B cell (primary cell): Measurements from ENCODE around the gene SLC24A3. TPM values are rescaled to one million over a fixed set of nuclear protein-coding genes. Genes with fewer than 3 reads are reported as not detected.

ENCODE experiments used
- ATAC-seq: fragments of 200-7000 bp; cut with Tn5 transposase; one replicate; pipeline ENCODE4 v1.10.0; 2021; ENCODE audit warnings: low read depth, mild to moderate bottlenecking, moderate number of reproducible peaks, moderate library complexity
- CTCF ChIA-PET: fragments of 350-600 bp; sonication (Branson Sonifier 250); formaldehyde crosslinking; loops from one replicate; lab custom pipeline; 2021; ENCODE audit warnings: antibody characterized with exemption, inconsistent platforms; lab: Charles Lee
- POLR2A ChIA-PET: fragments of 350-600 bp; sonication (Branson Sonifier 250); formaldehyde crosslinking; loops from one replicate; lab custom pipeline; 2021; ENCODE audit warnings: antibody characterized with exemption; lab: Charles Lee
- DNase-seq: peaks from one replicate; pipeline ENCODE4 v3.0.0; 2013
- H2AFZ ChIP-seq: 2 replicates; pipeline ENCODE4 v1.6.1; 2012; ENCODE audit warnings: mild to moderate bottlenecking, low read depth, low read length; ENCODE audit not compliant: insufficient read depth, poor library complexity, severe bottlenecking
- H3K27ac ChIP-seq, 2 donors: 1 replicate in 1 of 2; 2 replicates in 1 of 2; pipeline ENCODE4 v1.5.1; 2012 to 2013; ENCODE audit warnings: low read length in 2 of 2, mild to moderate bottlenecking in 2 of 2, moderate library complexity in 1 of 2
- H3K27me3 ChIP-seq, 4 experiments: fragments of 200-600 bp in 1 of 4; sonication (generic) in 1 of 4; replicated peaks in 1 of 4; 1 replicate in 2 of 4; 2 replicates in 2 of 4; pipeline versions ENCODE4 v1.6.1 to v1.7.0; 2013 to 2016; ENCODE audit warnings: low read length in 3 of 4, mild to moderate bottlenecking in 2 of 4, mixed read lengths in 1 of 4, moderate library complexity in 1 of 4; ENCODE audit not compliant: insufficient read depth in 4 of 4, control insufficient read depth in 3 of 4; ENCODE audit errors: control extremely low read depth in 1 of 4
- H3K36me3 ChIP-seq, 2 experiments: replicated peaks in 1 of 2; 1 replicate in 1 of 2; 2 replicates in 1 of 2; pipeline versions ENCODE4 v1.6.1 to v1.7.1; 2013; ENCODE audit warnings: low read length in 1 of 2; ENCODE audit not compliant: insufficient read depth in 2 of 2, control insufficient read depth in 1 of 2; ENCODE audit errors: control extremely low read depth in 1 of 2, extremely low read depth in 1 of 2
- H3K4me1 ChIP-seq, 2 donors: fragments of 200-600 bp in 1 of 2; sonication (generic) in 1 of 2; 1 replicate in 1 of 2; 2 replicates in 1 of 2; pipeline versions ENCODE4 v1.5.1 to v1.6.1; 2013 to 2017; ENCODE audit warnings: low read length in 2 of 2; ENCODE audit not compliant: control insufficient read depth in 2 of 2, insufficient read depth in 2 of 2
- H3K4me2 ChIP-seq: replicated peaks from 2 replicates; pipeline ENCODE3; 2012; ENCODE audit warnings: mild to moderate bottlenecking, low read depth, low read length; ENCODE audit not compliant: poor library complexity, severe bottlenecking
- H3K4me3 ChIP-seq, 5 experiments: fragments of 200-600 bp in 1 of 5; sonication (generic) in 1 of 5; 1 replicate in 3 of 5; 2 replicates in 2 of 5; pipeline versions ENCODE4 v1.5.1 to v1.7.0; 2011 to 2016; ENCODE audit warnings: low read length in 4 of 5, mild to moderate bottlenecking in 4 of 5, low read depth in 2 of 5, control low read depth in 1 of 5, moderate library complexity in 1 of 5; ENCODE audit not compliant: insufficient read depth in 1 of 5; ENCODE audit errors: control extremely low read depth in 1 of 5, extremely low read depth in 1 of 5
- H3K79me2 ChIP-seq: fragments of 200-600 bp; sonication (generic); one replicate; pipeline ENCODE4 v1.6.0; 2016; ENCODE audit warnings: low read length; ENCODE audit not compliant: control insufficient read depth, insufficient read depth
- H3K9ac ChIP-seq: fragments of 200-600 bp; sonication (generic); 2 replicates; pipeline ENCODE4 v1.6.1; 2017; ENCODE audit warnings: mild to moderate bottlenecking, low read length, moderate library complexity
- H3K9me3 ChIP-seq, 3 donors: one replicate each; pipeline versions ENCODE4 v1.6.1 to v1.7.1; 2013; ENCODE audit warnings: low read length in 2 of 3; ENCODE audit not compliant: control insufficient read depth in 2 of 3, insufficient read depth in 1 of 3; ENCODE audit errors: control extremely low read depth in 1 of 3
- H4K20me1 ChIP-seq: 2 replicates; pipeline ENCODE4 v1.6.0; 2012; ENCODE audit warnings: mild to moderate bottlenecking, low read length; ENCODE audit not compliant: insufficient read depth, control insufficient read depth, poor library complexity, severe bottlenecking
- H3K27ac Mint-ChIP-seq: one replicate; pipeline ENCODE4 v1.8.0; 2021; ENCODE audit warnings: mixed read lengths
- H3K27me3 Mint-ChIP-seq: one replicate; pipeline ENCODE4 v1.8.0; 2021; ENCODE audit warnings: mixed read lengths
- H3K4me1 Mint-ChIP-seq: one replicate; pipeline ENCODE4 v1.8.0; 2021; ENCODE audit warnings: mixed read lengths
- H3K4me3 Mint-ChIP-seq: one replicate; pipeline ENCODE4 v1.8.0; 2021; ENCODE audit warnings: mixed read lengths
- H3K9me3 Mint-ChIP-seq: one replicate; pipeline ENCODE4 v1.8.0; 2022; ENCODE audit warnings: mixed read lengths; ENCODE audit not compliant: insufficient read depth
- EZH2 ChIP-seq: IDR thresholded peaks from 2 replicates; pipeline ENCODE4 v1.6.1; 2012; ENCODE audit warnings: borderline replicate concordance, low read depth, mild to moderate bottlenecking, moderate library complexity, low read length; ENCODE audit not compliant: insufficient read depth, poor library complexity, severe bottlenecking
- WGBS: methylation state at CpG from one replicate; pipeline ENCODE4 v1.1.5; 2013; ENCODE audit warnings: missing lambda C conversion rate; ENCODE audit not compliant: insufficient coverage; 5-methylcytosine and 5-hydroxymethylcytosine counted together
- intact Hi-C: fragments of 100-400 bp; cut with micrococcal nuclease; formaldehyde crosslinking; loops from one replicate; pipeline ENCODE4 v1.10.0; 2022
- polyA plus RNA-seq: library from polyadenylated mRNA; depleted of rRNA; stranded (reverse); fragments of >200 nt; gene quantifications from 2 replicates; pipeline ENCODE4 v1.2.3, GENCODE V29; 2012
- total RNA-seq, 2 donors: library from RNA; stranded (reverse); fragments of 120-200 nt in 1 of 2; gene quantifications; 1 replicate in 1 of 2; 2 replicates in 1 of 2; pipeline versions ENCODE4 v1.2.3 to v1.2.4, GENCODE V29; 2013 to 2022
- TF ChIP-seq, protein P1 (sequence below): fragments of 200-600 bp; IDR thresholded peaks from one replicate; pipeline ENCODE4 v1.8.0; 2022; ENCODE audit warnings: antibody characterized with exemption, mild to moderate bottlenecking

SLC24A3 gene
- total and polyA plus RNA-seq, 2 donors (not counting 1 experiment from before 2014, with no cell fraction given): not detected

DNA sequence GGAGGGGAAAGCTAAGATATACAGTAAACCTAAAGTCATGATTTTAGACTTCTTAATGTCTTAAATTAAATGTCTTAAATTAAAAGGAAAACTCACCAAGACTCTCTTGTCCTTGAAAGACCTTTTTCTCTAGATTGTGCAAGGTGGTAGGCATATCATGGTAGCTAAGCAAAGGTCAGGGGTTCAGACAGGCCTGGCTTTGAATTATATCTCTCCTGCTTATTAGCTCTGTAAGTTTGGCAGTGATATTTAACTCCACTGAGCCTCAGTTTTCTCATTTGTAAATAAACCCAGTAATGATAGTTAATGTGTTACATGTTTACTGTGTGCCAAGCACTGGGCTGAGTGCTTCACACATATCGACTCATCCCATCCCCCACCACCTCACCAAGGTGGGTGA is 203.3 kb downstream of the SLC24A3 start:
- no peak for DNase-seq
- Histone ChIP-seq H2AFZ (no peak overlapping the region), H3K79me2 (no peaks in the 10 kb centered on the region), H3K27ac (no peak overlapping the region), H3K4me1 (no peaks in the 10 kb centered on the region), H4K20me1 (no peaks in the 10 kb centered on the region), H3K4me3 (no peak overlapping the region), H3K27me3 (no peaks in the 10 kb centered on the region), H3K9me3 (peaks cover 0 to 3% (median 0%) of the 10 kb centered on the region in 3 donors), H3K9ac (no peak overlapping the region), H3K36me3 (no peaks in the 10 kb centered on the region), H3K4me2 (no peak overlapping the region)
- CTCF ChIA-PET: no interaction called here
- POLR2A ChIA-PET: no interaction called here
- H3K4me3 Mint-ChIP-seq: no peak overlapping the region
- H3K4me1 Mint-ChIP-seq: no peaks in the 10 kb centered on the region
- WGBS: no CpG with 5 or more reads among the region's 1 CpG
- no peak for ATAC-seq
- TF ChIP-seq EZH2: no peak
- TF ChIP-seq, protein P1, sequence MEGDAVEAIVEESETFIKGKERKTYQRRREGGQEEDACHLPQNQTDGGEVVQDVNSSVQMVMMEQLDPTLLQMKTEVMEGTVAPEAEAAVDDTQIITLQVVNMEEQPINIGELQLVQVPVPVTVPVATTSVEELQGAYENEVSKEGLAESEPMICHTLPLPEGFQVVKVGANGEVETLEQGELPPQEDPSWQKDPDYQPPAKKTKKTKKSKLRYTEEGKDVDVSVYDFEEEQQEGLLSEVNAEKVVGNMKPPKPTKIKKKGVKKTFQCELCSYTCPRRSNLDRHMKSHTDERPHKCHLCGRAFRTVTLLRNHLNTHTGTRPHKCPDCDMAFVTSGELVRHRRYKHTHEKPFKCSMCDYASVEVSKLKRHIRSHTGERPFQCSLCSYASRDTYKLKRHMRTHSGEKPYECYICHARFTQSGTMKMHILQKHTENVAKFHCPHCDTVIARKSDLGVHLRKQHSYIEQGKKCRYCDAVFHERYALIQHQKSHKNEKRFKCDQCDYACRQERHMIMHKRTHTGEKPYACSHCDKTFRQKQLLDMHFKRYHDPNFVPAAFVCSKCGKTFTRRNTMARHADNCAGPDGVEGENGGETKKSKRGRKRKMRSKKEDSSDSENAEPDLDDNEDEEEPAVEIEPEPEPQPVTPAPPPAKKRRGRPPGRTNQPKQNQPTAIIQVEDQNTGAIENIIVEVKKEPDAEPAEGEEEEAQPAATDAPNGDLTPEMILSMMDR: no peak
- H3K9me3 Mint-ChIP-seq: no peaks in the 10 kb centered on the region
- no peaks in the 10 kb centered on the region for H3K27me3 Mint-ChIP-seq
- intact Hi-C loops: no loop called here
- no peak overlapping the region for H3K27ac Mint-ChIP-seq

DNA sequence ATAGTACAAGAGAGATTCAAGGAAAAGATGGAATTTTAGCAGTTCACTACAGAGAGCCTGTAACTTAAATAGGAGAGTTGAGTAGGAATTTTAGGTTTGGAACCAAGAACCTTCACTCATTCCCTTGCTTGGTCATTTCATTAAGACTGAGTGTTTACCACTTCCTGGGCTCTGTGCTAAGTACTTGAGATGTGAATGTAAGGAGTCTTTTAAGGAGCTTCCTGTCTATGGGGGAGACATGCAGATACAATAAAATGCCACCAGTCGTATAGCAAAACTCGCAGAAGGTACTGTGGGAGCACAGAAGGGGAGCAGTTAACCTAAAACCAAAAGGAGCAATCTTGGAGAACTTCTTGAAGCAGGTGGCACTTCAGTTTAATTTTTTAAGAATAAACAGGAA is 204.2 kb downstream of the SLC24A3 start:
- ATAC-seq: no peak
- Histone ChIP-seq H3K36me3 (no peaks in the 10 kb centered on the region), H3K9ac (no peak overlapping the region), H3K27ac (no peak overlapping the region), H3K4me3 (no peak overlapping the region), H3K9me3 (peaks cover 0 to 4% (median 0%) of the 10 kb centered on the region in 3 donors), H2AFZ (no peak overlapping the region), H3K4me1 (no peaks in the 10 kb centered on the region), H3K27me3 (no peaks in the 10 kb centered on the region), H3K79me2 (no peaks in the 10 kb centered on the region), H4K20me1 (no peaks in the 10 kb centered on the region), H3K4me2 (no peak overlapping the region)
- H3K9me3 Mint-ChIP-seq: no peaks in the 10 kb centered on the region
- H3K4me1 Mint-ChIP-seq: no peaks in the 10 kb centered on the region
- TF ChIP-seq, protein P1: no peak
- no peak for TF ChIP-seq EZH2
- ChIA-PET POLR2A (no interaction called here), CTCF (no interaction called here)
- 96% methylated on average over 2 of the region's 2 CpGs for WGBS
- no peak for DNase-seq
- intact Hi-C loops: no loop called here
- no peak overlapping the region for H3K27ac Mint-ChIP-seq
- no peak overlapping the region for H3K4me3 Mint-ChIP-seq
- H3K27me3 Mint-ChIP-seq: no peaks in the 10 kb centered on the region
